Measurements from ENCODE around the gene SLPI.

DNA sequence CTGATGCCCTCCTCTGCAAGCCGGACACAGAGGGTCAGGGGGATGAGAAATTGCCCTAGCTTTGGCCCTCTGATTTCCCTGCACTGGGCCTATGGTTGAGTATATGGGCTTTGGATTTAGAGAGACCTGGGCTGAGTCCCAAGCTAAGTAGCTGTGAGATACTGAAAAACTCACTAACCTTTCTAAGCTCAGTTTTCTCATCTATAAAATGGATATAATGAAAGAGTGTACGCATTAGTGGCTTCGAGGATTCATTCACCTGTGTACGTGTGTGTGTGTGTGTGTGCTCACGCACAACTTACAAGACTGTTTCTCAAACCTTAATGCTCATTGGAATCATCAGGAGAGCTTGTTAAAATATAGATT, 39.6 kb upstream of the SLPI start:
- TF ChIP-seq YY1 (IDR thresholded peaks at IDR 0.05; ENCODE audit: insufficient read depth, insufficient read length): no peak
- TF ChIP-seq ZNF274 (IDR thresholded peaks at IDR 0.05; ENCODE audit: low read depth, low read length): no peak
- no peak for TF ChIP-seq SUZ12 (IDR thresholded peaks at IDR 0.05; ENCODE audit: extremely low read depth, insufficient read depth, insufficient read length)
